IMR-90 (cell line): ENCODE data around the gene SRBD1. TPM values are rescaled to one million over a fixed set of nuclear protein-coding genes. Genes with fewer than 3 reads are reported as not detected.

ENCODE experiments used
- ATAC-seq: fragments of 200-7000 bp; cut with Tn5 transposase; 2 replicates; pipeline ENCODE4 v1.9.1; 2020; ENCODE audit warnings: low read depth, mild to moderate bottlenecking, moderate library complexity
- BruUV-seq: library from RNA; stranded (reverse); fragments of 400-500 nt; replicated peaks from 2 replicates; lab custom pipeline; 2021; lab: Mats Ljungman, UMichigan
- CTCF ChIA-PET: fragments of 300-600 bp; formaldehyde crosslinking; extraction: SDS; loops from one replicate; lab custom pipeline; 2021; ENCODE audit warnings: antibody characterized with exemption; lab: Yijun Ruan, JAX
- POLR2A ChIA-PET: fragments of 300-600 bp; sonication (Branson Sonifier 250); formaldehyde crosslinking; loops from one replicate; lab custom pipeline; 2022; ENCODE audit warnings: antibody characterized with exemption; ENCODE audit not compliant: unreplicated experiment; lab: Charles Lee
- DNase-seq: peaks from one replicate; pipeline ENCODE4 v3.0.0; 2013
- H2AFZ ChIP-seq: replicated peaks from 2 replicates; pipeline ENCODE3; 2013; ENCODE audit warnings: low read length, mild to moderate bottlenecking; ENCODE audit not compliant: poor library complexity
- H2AK5ac ChIP-seq: 2 replicates; pipeline ENCODE4 v1.6.1; 2013; ENCODE audit warnings: low read depth, low read length, inconsistent platforms
- H2AK9ac ChIP-seq: replicated peaks from 2 replicates; pipeline ENCODE3; 2013; ENCODE audit warnings: mild to moderate bottlenecking, low read depth, low read length, moderate library complexity; ENCODE audit not compliant: poor library complexity
- H2BK120ac ChIP-seq: 2 replicates; pipeline ENCODE4 v1.6.1; 2013; ENCODE audit warnings: low read depth, low read length, inconsistent platforms
- H2BK15ac ChIP-seq: 3 replicates; pipeline ENCODE4 v1.6.1; 2013; ENCODE audit warnings: low read depth, low read length, inconsistent platforms
- H2BK20ac ChIP-seq: 2 replicates; pipeline ENCODE4 v1.6.1; 2013; ENCODE audit warnings: low read depth, mild to moderate bottlenecking, inconsistent platforms, low read length, moderate library complexity
- H2BK5ac ChIP-seq: 2 replicates; pipeline ENCODE4 v1.6.1; 2013; ENCODE audit warnings: mild to moderate bottlenecking, low read depth, low read length, inconsistent platforms; ENCODE audit not compliant: poor library complexity, severe bottlenecking
- H3K14ac ChIP-seq: replicated peaks from 2 replicates; pipeline ENCODE4 v1.6.1; 2013; ENCODE audit warnings: low read depth, low read length, inconsistent platforms
- H3K18ac ChIP-seq: 2 replicates; pipeline ENCODE4 v1.6.1; 2013; ENCODE audit warnings: low read depth, low read length, control low read depth
- H3K23ac ChIP-seq: 2 replicates; pipeline ENCODE4 v1.6.1; 2013; ENCODE audit warnings: low read depth, low read length, inconsistent platforms
- H3K27ac ChIP-seq: 2 replicates; pipeline ENCODE4 v1.5.1; 2013; ENCODE audit warnings: mild to moderate bottlenecking, control low read depth, low read length; ENCODE audit not compliant: insufficient read depth
- H3K27me3 ChIP-seq: 2 replicates; pipeline ENCODE4 v1.6.1; 2013; ENCODE audit warnings: low read length; ENCODE audit not compliant: control insufficient read depth, insufficient read depth
- H3K36me3 ChIP-seq: 2 replicates; pipeline ENCODE4 v1.6.1; 2013; ENCODE audit warnings: low read length, mixed read lengths; ENCODE audit not compliant: control insufficient read depth, insufficient read depth
- H3K4ac ChIP-seq: 2 replicates; pipeline ENCODE4 v1.6.1; 2013; ENCODE audit warnings: low read depth, low read length, inconsistent platforms
- H3K4me1 ChIP-seq: 2 replicates; pipeline ENCODE4 v1.6.1; 2013; ENCODE audit warnings: low read length, mixed read lengths; ENCODE audit not compliant: control insufficient read depth, insufficient read depth
- H3K4me2 ChIP-seq: 2 replicates; pipeline ENCODE4 v1.6.1; 2013; ENCODE audit warnings: low read depth, mild to moderate bottlenecking, control low read depth, low read length, moderate library complexity
- H3K4me3 ChIP-seq: 2 replicates; pipeline ENCODE4 v1.5.1; 2013; ENCODE audit warnings: low read depth, mild to moderate bottlenecking, control low read depth, low read length, moderate library complexity; ENCODE audit not compliant: insufficient read depth
- H3K56ac ChIP-seq: 2 replicates; pipeline ENCODE4 v1.6.1; 2013; ENCODE audit warnings: low read length, inconsistent platforms; ENCODE audit not compliant: insufficient read depth; ENCODE audit errors: extremely low read depth
- H3K79me1 ChIP-seq, 2 experiments: 2 replicates each; pipeline ENCODE4 v1.6.1; 2013; ENCODE audit warnings: low read length in 2 of 2, inconsistent platforms in 1 of 2, low read depth in 1 of 2
- H3K9ac ChIP-seq: 2 replicates; pipeline ENCODE4 v1.6.1; 2013; ENCODE audit warnings: low read depth, low read length, control low read depth
- H3K9me1 ChIP-seq: 2 replicates; pipeline ENCODE4 v1.6.1; 2013; ENCODE audit warnings: low read length, inconsistent platforms; ENCODE audit not compliant: insufficient read depth
- H3K9me3 ChIP-seq: 2 replicates; pipeline ENCODE4 v1.6.1; 2013; ENCODE audit warnings: low read length; ENCODE audit not compliant: control insufficient read depth, insufficient read depth
- H4K20me1 ChIP-seq: 2 replicates; pipeline ENCODE4 v1.6.1; 2013; ENCODE audit warnings: low read length, inconsistent platforms; ENCODE audit not compliant: insufficient read depth
- H4K5ac ChIP-seq: 2 replicates; pipeline ENCODE4 v1.6.1; 2013; ENCODE audit warnings: mild to moderate bottlenecking, low read depth, low read length, control low read depth
- H4K8ac ChIP-seq, 2 experiments: 2 replicates each; pipeline ENCODE4 v1.6.1; 2013; ENCODE audit warnings: low read depth in 2 of 2, low read length in 2 of 2, control low read depth in 1 of 2, inconsistent platforms in 1 of 2
- H4K91ac ChIP-seq: 2 replicates; pipeline ENCODE4 v1.6.1; 2013; ENCODE audit warnings: low read depth, low read length, inconsistent platforms; ENCODE audit not compliant: insufficient read depth
- BHLHE40 ChIP-seq: fragments of 150-350 bp; IDR thresholded peaks from 2 replicates; pipeline ENCODE4 v1.6.1; 2016; ENCODE audit warnings: mild to moderate bottlenecking, low read depth, low read length
- CEBPB ChIP-seq: IDR thresholded peaks from 2 replicates; pipeline ENCODE4 v1.6.1; 2012; ENCODE audit warnings: low read depth, low read length, improper control_type of control experiment
- ELK1 ChIP-seq: fragments of 150-350 bp; IDR thresholded peaks from 2 replicates; pipeline ENCODE4 v1.6.1; 2016; ENCODE audit warnings: low read depth, mild to moderate bottlenecking, low read length, moderate library complexity, borderline replicate concordance
- FOS ChIP-seq: fragments of 150-350 bp; IDR thresholded peaks from 2 replicates; pipeline ENCODE4 v1.6.1; 2016; ENCODE audit warnings: low read depth, low read length
- MAFK ChIP-seq: IDR thresholded peaks from 2 replicates; pipeline ENCODE4 v1.6.1; 2012; ENCODE audit warnings: low read depth, low read length, improper control_type of control experiment
- MAZ ChIP-seq: IDR thresholded peaks from 2 replicates; pipeline ENCODE4 v1.6.1; 2012; ENCODE audit warnings: low read depth, mild to moderate bottlenecking, low read length, improper control_type of control experiment, moderate library complexity, borderline replicate concordance
- MXI1 ChIP-seq: IDR thresholded peaks from 2 replicates; pipeline ENCODE4 v1.6.1; 2012; ENCODE audit warnings: low read depth, mild to moderate bottlenecking, low read length, moderate library complexity, borderline replicate concordance
- POLR2A ChIP-seq: IDR thresholded peaks from 2 replicates; pipeline ENCODE4 v1.6.1; 2012; ENCODE audit warnings: mild to moderate bottlenecking, low read depth, low read length
- RAD21 ChIP-seq: IDR thresholded peaks from 2 replicates; pipeline ENCODE4 v1.6.1; 2012; ENCODE audit warnings: low read length, improper control_type of control experiment
- RCOR1 ChIP-seq: IDR thresholded peaks from 2 replicates; pipeline ENCODE4 v1.6.1; 2012; ENCODE audit warnings: mild to moderate bottlenecking, low read length, improper control_type of control experiment; ENCODE audit not compliant: insufficient replicate concordance
- RFX5 ChIP-seq: IDR thresholded peaks from 2 replicates; pipeline ENCODE4 v1.8.0; 2012; ENCODE audit warnings: low read depth, mild to moderate bottlenecking, low read length, moderate library complexity
- WGBS, 2 experiments: methylation state at CpG; one replicate each; pipeline versions ENCODE4 v1.1.5 to v1.1.7; 2013; ENCODE audit warnings: missing lambda C conversion rate in 2 of 2; ENCODE audit not compliant: insufficient read length in 1 of 2; ENCODE audit errors: extremely low coverage in 2 of 2; 5-methylcytosine and 5-hydroxymethylcytosine counted together
- dilution Hi-C: fragments of 300-500 bp; cut with HindIII; formaldehyde crosslinking; loops from one replicate; pipeline ENCODE4 v1.14.3; 2018; ENCODE audit warnings: low sequenced_read_pairs; ENCODE audit not compliant: unreplicated experiment
- in situ Hi-C: fragments of 300-500 bp; cut with MboI; formaldehyde crosslinking; loops from 3 replicates; pipeline ENCODE4 v1.14.3; 2019; ENCODE audit warnings: low sequenced_read_pairs, inconsistent platforms, mixed read lengths
- intact Hi-C: fragments of 100-400 bp; cut with micrococcal nuclease; formaldehyde crosslinking; loops from 2 replicates; pipeline ENCODE4 v1.10.0; 2022
- polyA plus RNA-seq, 3 experiments: library from polyadenylated mRNA; depleted of rRNA; stranded (reverse); fragments of >200 nt; gene quantifications; 2 replicates each; pipeline ENCODE4 v1.2.3, GENCODE V29; 2012; ENCODE audit warnings: low replicate concordance in 1 of 3
- total RNA-seq: library from RNA; depleted of rRNA; stranded (reverse); fragments of >200 nt; gene quantifications from 2 replicates; pipeline ENCODE4 v1.2.3, GENCODE V29; 2012
- TF ChIP-seq, protein P1 (sequence below): conservative IDR thresholded peaks from 2 replicates; pipeline ENCODE4 v1.5.1; 2012; ENCODE audit warnings: mild to moderate bottlenecking, low read depth, low read length, improper control_type of control experiment
- TF ChIP-seq, protein P2 (sequence below): fragments of 150-350 bp; IDR thresholded peaks from 2 replicates; pipeline ENCODE4 v1.6.1; 2017; ENCODE audit warnings: mild to moderate bottlenecking, antibody characterized with exemption, low read length, low read depth

SRBD1 gene
- total and polyA plus RNA-seq, 2 of the 4 experiments (the other 2 are of a cell fraction), result 3.5 to 14.7 TPM

- no peaks in the 10 kb centered on the region for H3K36me3 ChIP-seq
- H3K4me1 ChIP-seq, result peaks cover 4% of the 10 kb centered on the region
- peak overlapping the region; percentile 95 for H2AFZ ChIP-seq
- ATAC-seq (no peak), DNase-seq (peak; percentile 13)
- peak overlapping the region; percentile 83 for H3K27ac ChIP-seq
- H3K23ac ChIP-seq, result peak overlapping the region; percentile 57
- intact Hi-C loops, result no loop called here
- ChIA-PET CTCF (interaction anchor here (1.4 to 1.5 kb wide), 2 partner anchors 83 to 286 kb away, joined by 3 read pairs; no protein-coding TSS in a partner anchor), POLR2A (no interaction called here)
- no TSS peak for BruUV-seq
- H3K18ac ChIP-seq, result peak overlapping the region; percentile 14; the same call in 1 of the 2 replicates
- peaks cover 18 to 32% of the 10 kb centered on the region in 2 experiments for H3K79me1 ChIP-seq
- no peak overlapping the region for H4K91ac ChIP-seq
- peak overlapping the region; percentile 85 for H3K4me2 ChIP-seq
- H3K9me1 ChIP-seq, result no peaks in the 10 kb centered on the region
- peak overlapping the region; percentile 7; the same call in 1 of the 2 replicates for H3K4ac ChIP-seq
- no peak overlapping the region for H2BK5ac ChIP-seq
- peaks cover 8% of the 10 kb centered on the region; the same call in 1 of the 2 replicates for H4K20me1 ChIP-seq
- no peak overlapping the region for H2BK120ac ChIP-seq
- 27% methylated on average over 5 of the region's 10 CpGs; no CpG with 5 or more reads in 1 of the 2 experiments for WGBS, 2 experiments
- peak overlapping the region; percentile 73 for H3K9ac ChIP-seq
- no peak overlapping the region for H2AK5ac ChIP-seq
- dilution Hi-C loops, result loop anchor here (25.0 kb wide), 1 partner anchor 288 kb away; no protein-coding TSS in a partner anchor
- H3K14ac ChIP-seq, result peak overlapping the region; percentile 47; the same call in 1 of the 2 replicates
- no peak overlapping the region; the same call in 1 of the 2 replicates for H4K5ac ChIP-seq
- H2BK20ac ChIP-seq, result no peak overlapping the region
- no peaks in the 10 kb centered on the region for H3K9me3 ChIP-seq
- no peaks in the 10 kb centered on the region for H3K27me3 ChIP-seq
- peak overlapping the region; percentile 21 for H2AK9ac ChIP-seq
- H4K8ac ChIP-seq, result peak overlapping the region; percentile 20 to 28; a peak in 2 of 4 replicates
- peak overlapping the region; percentile 49 for H3K4me3 ChIP-seq
- TF ChIP-seq BHLHE40, result no peak
- TF ChIP-seq MAZ, result no peak
- no peak for TF ChIP-seq RFX5
- TF ChIP-seq POLR2A, result no peak
- TF ChIP-seq MXI1, result no peak
- TF ChIP-seq RCOR1, result no peak
- TF ChIP-seq MAFK, result no peak
- TF ChIP-seq, protein P1, sequence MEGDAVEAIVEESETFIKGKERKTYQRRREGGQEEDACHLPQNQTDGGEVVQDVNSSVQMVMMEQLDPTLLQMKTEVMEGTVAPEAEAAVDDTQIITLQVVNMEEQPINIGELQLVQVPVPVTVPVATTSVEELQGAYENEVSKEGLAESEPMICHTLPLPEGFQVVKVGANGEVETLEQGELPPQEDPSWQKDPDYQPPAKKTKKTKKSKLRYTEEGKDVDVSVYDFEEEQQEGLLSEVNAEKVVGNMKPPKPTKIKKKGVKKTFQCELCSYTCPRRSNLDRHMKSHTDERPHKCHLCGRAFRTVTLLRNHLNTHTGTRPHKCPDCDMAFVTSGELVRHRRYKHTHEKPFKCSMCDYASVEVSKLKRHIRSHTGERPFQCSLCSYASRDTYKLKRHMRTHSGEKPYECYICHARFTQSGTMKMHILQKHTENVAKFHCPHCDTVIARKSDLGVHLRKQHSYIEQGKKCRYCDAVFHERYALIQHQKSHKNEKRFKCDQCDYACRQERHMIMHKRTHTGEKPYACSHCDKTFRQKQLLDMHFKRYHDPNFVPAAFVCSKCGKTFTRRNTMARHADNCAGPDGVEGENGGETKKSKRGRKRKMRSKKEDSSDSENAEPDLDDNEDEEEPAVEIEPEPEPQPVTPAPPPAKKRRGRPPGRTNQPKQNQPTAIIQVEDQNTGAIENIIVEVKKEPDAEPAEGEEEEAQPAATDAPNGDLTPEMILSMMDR, result no peak
- no peak for TF ChIP-seq RAD21
- no peak for TF ChIP-seq ELK1
- TF ChIP-seq, protein P2, sequence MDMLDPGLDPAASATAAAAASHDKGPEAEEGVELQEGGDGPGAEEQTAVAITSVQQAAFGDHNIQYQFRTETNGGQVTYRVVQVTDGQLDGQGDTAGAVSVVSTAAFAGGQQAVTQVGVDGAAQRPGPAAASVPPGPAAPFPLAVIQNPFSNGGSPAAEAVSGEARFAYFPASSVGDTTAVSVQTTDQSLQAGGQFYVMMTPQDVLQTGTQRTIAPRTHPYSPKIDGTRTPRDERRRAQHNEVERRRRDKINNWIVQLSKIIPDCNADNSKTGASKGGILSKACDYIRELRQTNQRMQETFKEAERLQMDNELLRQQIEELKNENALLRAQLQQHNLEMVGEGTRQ, result no peak
- TF ChIP-seq FOS, result no peak
- TF ChIP-seq CEBPB, result no peak
- in situ Hi-C loops, result loop anchor here (5.0 to 25.0 kb wide), 3 partner anchors 128 to 663 kb away; no protein-coding TSS in a partner anchor
- peak overlapping the region; percentile 33; the same call in 1 of the 2 replicates for H3K56ac ChIP-seq
- H2BK15ac ChIP-seq, result peak overlapping the region; percentile 10; the same call in 1 of the 3 replicates
Measured at GRCh38 chr2:45649462-45649857, 38.4 kb upstream of the SRBD1 start.
